MCF 10A (cell line): ENCODE data around the gene EP400. TPM values are rescaled to one million over a fixed set of nuclear protein-coding genes. Genes with fewer than 3 reads are reported as not detected.

Experiments
- BruUV-seq: library from RNA; stranded (reverse); fragments of 400-500 nt; replicated peaks from 2 replicates; lab custom pipeline; 2021; lab: Mats Ljungman, UMichigan
- CTCF ChIA-PET: fragments of 300-600 bp; sonication (Branson Sonifier 250); formaldehyde crosslinking; extraction: SDS; loops from one replicate; lab custom pipeline; 2021; ENCODE audit warnings: antibody characterized with exemption, inconsistent platforms; lab: Yijun Ruan, JAX
- POLR2A ChIA-PET: fragments of 300-600, 350-650 bp; sonication (Branson Sonifier 250); formaldehyde crosslinking; extraction: SDS; loops from one replicate; lab custom pipeline; 2020; ENCODE audit warnings: antibody characterized with exemption, inconsistent platforms; lab: Yijun Ruan, JAX
- DNase-seq: peaks from one replicate; pipeline ENCODE4 v3.0.0-alpha.2; 2018; ENCODE audit not compliant: unreplicated experiment
- H3K27ac Mint-ChIP-seq: one replicate; pipeline ENCODE4 v1.8.0; 2022; ENCODE audit warnings: mild to moderate bottlenecking, low read depth, mixed read lengths; ENCODE audit not compliant: unreplicated experiment
- H3K27me3 Mint-ChIP-seq: one replicate; pipeline ENCODE4 v1.8.0; 2022; ENCODE audit warnings: mixed read lengths; ENCODE audit not compliant: insufficient read depth, unreplicated experiment
- H3K36me3 Mint-ChIP-seq: one replicate; pipeline ENCODE4 v1.8.0; 2022; ENCODE audit warnings: mild to moderate bottlenecking, moderate library complexity, mixed read lengths; ENCODE audit not compliant: insufficient read depth, unreplicated experiment
- H3K4me1 Mint-ChIP-seq: one replicate; pipeline ENCODE4 v1.8.0; 2022; ENCODE audit warnings: mixed read lengths; ENCODE audit not compliant: insufficient read depth, unreplicated experiment
- H3K4me3 Mint-ChIP-seq: one replicate; pipeline ENCODE4 v1.8.0; 2022; ENCODE audit warnings: mild to moderate bottlenecking, moderate library complexity, mixed read lengths; ENCODE audit not compliant: unreplicated experiment
- H3K9me3 Mint-ChIP-seq: one replicate; pipeline ENCODE4 v1.8.0; 2022; ENCODE audit warnings: mixed read lengths; ENCODE audit not compliant: unreplicated experiment
- CTCF ChIP-seq: fragments of 200-600 bp; IDR thresholded peaks from one replicate; pipeline ENCODE4 v1.8.0; 2022; ENCODE audit warnings: antibody characterized with exemption, mild to moderate bottlenecking; ENCODE audit not compliant: unreplicated experiment
- intact Hi-C: fragments of 100-400 bp; cut with micrococcal nuclease; formaldehyde crosslinking; loops from 2 replicates; pipeline ENCODE4 v1.14.1; 2022
- total RNA-seq: library from RNA; stranded (reverse); gene quantifications from 2 replicates; pipeline ENCODE4 v1.2.3, GENCODE V29; 2022

The EP400 gene
- total RNA-seq, 1 experiment from 2014 or later, result 52.4 TPM

- ChIA-PET POLR2A (interaction anchor here (0.6 to 1.1 kb wide), 2 partner anchors 11 kb away, joined by 3 read pairs; no protein-coding TSS in a partner anchor), CTCF (interaction anchor here (0.5 to 0.6 kb wide), 2 partner anchors 11 to 38 kb away, joined by 3 to 6 read pairs; no protein-coding TSS in a partner anchor)
- Mint-ChIP-seq H3K4me3 (no peak overlapping the region), H3K4me1 (peaks cover 9% of the 10 kb centered on the region), H3K27me3 (no peaks in the 10 kb centered on the region), H3K36me3 (peaks cover 29% of the 10 kb centered on the region), H3K27ac (no peak overlapping the region), H3K9me3 (no peaks in the 10 kb centered on the region)
- no peak for TF ChIP-seq CTCF
- no TSS peak for BruUV-seq
- intact Hi-C loops, result no loop called here
- DNase-seq, result no peak
Observed at GRCh38 chr12:131908092-131909080, 41.4 kb upstream of the EP400 start.

- no peak overlapping the region for H3K4me3 Mint-ChIP-seq
- no peak for DNase-seq
- no peaks in the 10 kb centered on the region for H3K9me3 Mint-ChIP-seq
- TF ChIP-seq CTCF, result no peak
- POLR2A ChIA-PET, result no interaction called here
- peaks cover 9% of the 10 kb centered on the region for H3K4me1 Mint-ChIP-seq
- H3K27ac Mint-ChIP-seq, result no peak overlapping the region
- BruUV-seq, result no TSS peak
- intact Hi-C loops, result no loop called here
- H3K27me3 Mint-ChIP-seq, result no peaks in the 10 kb centered on the region
- CTCF ChIA-PET, result no interaction called here
- peaks cover 35% of the 10 kb centered on the region for H3K36me3 Mint-ChIP-seq
Observed at GRCh38 chr12:131909081-131909751, 40.5 kb upstream of the EP400 start.

GRCh38 chr12:131909752-131910219, 40.0 kb upstream of the EP400 start:
- BruUV-seq, result no TSS peak
- intact Hi-C loops, result no loop called here
- no peak for TF ChIP-seq CTCF
- CTCF ChIA-PET, result no interaction called here
- POLR2A ChIA-PET, result interaction anchor here (0.7 to 1.2 kb wide), 2 partner anchors 20 to 199 kb away, joined by 3 to 5 read pairs; partner anchors contain the start of genes PUS1 and SFSWAP
- Mint-ChIP-seq H3K36me3 (peaks cover 41% of the 10 kb centered on the region), H3K27me3 (no peaks in the 10 kb centered on the region), H3K4me3 (no peak overlapping the region), H3K27ac (no peak overlapping the region), H3K9me3 (no peaks in the 10 kb centered on the region), H3K4me1 (peaks cover 9% of the 10 kb centered on the region)
- DNase-seq, result no peak
